CD4-positive, alpha-beta T cell (primary cell): ENCODE data around the gene GPR158. TPM values are rescaled to one million over a fixed set of nuclear protein-coding genes. Genes with fewer than 3 reads are reported as not detected.
A peak's percentile ranks its signal among the peaks of the same experiment; 100 is the strongest.

ENCODE experiments used
- ATAC-seq: fragments of 200-7000 bp; cut with Tn5 transposase; one replicate; pipeline ENCODE4 v1.10.0; 2022; ENCODE audit warnings: mild to moderate bottlenecking; ENCODE audit not compliant: poor library complexity
- CTCF ChIA-PET: fragments of 350-600 bp; sonication (Branson Sonifier 250); formaldehyde crosslinking; loops from one replicate; lab custom pipeline; 2021; ENCODE audit warnings: antibody characterized with exemption, inconsistent platforms; lab: Charles Lee
- POLR2A ChIA-PET: fragments of 350-600 bp; sonication (Branson Sonifier 250); formaldehyde crosslinking; loops from one replicate; lab custom pipeline; 2021; ENCODE audit warnings: antibody characterized with exemption, inconsistent platforms; lab: Charles Lee
- DNase-seq, 14 experiments: peaks; one replicate each; pipeline ENCODE4 v3.0.0-alpha.2; 2013 to 2020; ENCODE audit warnings: mixed read lengths in 2 of 14
- H3K27ac ChIP-seq, 2 donors: one replicate each; pipeline versions ENCODE4 v1.5.1 to v1.7.0; 2013; ENCODE audit warnings: low read length in 2 of 2, low read depth in 1 of 2, mild to moderate bottlenecking in 1 of 2
- H3K27me3 ChIP-seq, 2 experiments: 1 replicate in 1 of 2; 2 replicates in 1 of 2; pipeline versions ENCODE4 v1.6.1 to v1.7.0; 2013; ENCODE audit warnings: low read length in 2 of 2, control low read depth in 1 of 2, mild to moderate bottlenecking in 1 of 2, moderate library complexity in 1 of 2; ENCODE audit not compliant: insufficient read depth in 2 of 2, control insufficient read depth in 1 of 2
- H3K36me3 ChIP-seq: one replicate; pipeline ENCODE4 v1.6.1; 2013; ENCODE audit warnings: low read length, control low read depth; ENCODE audit not compliant: insufficient read depth
- H3K4me1 ChIP-seq: one replicate; pipeline ENCODE4 v1.6.1; 2013; ENCODE audit warnings: low read length, control low read depth; ENCODE audit not compliant: insufficient read depth
- H3K4me3 ChIP-seq: one replicate; pipeline ENCODE4 v1.5.1; 2013; ENCODE audit warnings: mild to moderate bottlenecking, low read length, moderate library complexity
- H3K9me3 ChIP-seq, 2 experiments: 1 replicate in 1 of 2; 2 replicates in 1 of 2; pipeline versions ENCODE4 v1.6.1 to v1.7.0; 2013; ENCODE audit warnings: low read length in 2 of 2, mild to moderate bottlenecking in 2 of 2, control low read depth in 1 of 2, moderate library complexity in 1 of 2; ENCODE audit not compliant: control insufficient read depth in 1 of 2, insufficient read depth in 1 of 2
- H3K27ac Mint-ChIP-seq: one replicate; pipeline ENCODE4 v1.8.0; 2020; ENCODE audit warnings: mixed read lengths
- H3K27me3 Mint-ChIP-seq: one replicate; pipeline ENCODE4 v1.8.0; 2021; ENCODE audit warnings: mixed read lengths
- H3K36me3 Mint-ChIP-seq: one replicate; pipeline ENCODE4 v1.8.0; 2021; ENCODE audit warnings: low read depth, mixed read lengths
- H3K4me1 Mint-ChIP-seq: one replicate; pipeline ENCODE4 v1.8.0; 2021; ENCODE audit warnings: low read depth, mixed read lengths
- H3K4me3 Mint-ChIP-seq: one replicate; pipeline ENCODE4 v1.8.0; 2020; ENCODE audit warnings: mild to moderate bottlenecking, mixed read lengths
- H3K9me3 Mint-ChIP-seq: one replicate; pipeline ENCODE4 v1.8.0; 2020; ENCODE audit warnings: mixed read lengths
- intact Hi-C, 2 experiments: fragments of 100-400 bp; cut with DNase I in 1 of 2; cut with micrococcal nuclease in 1 of 2; formaldehyde crosslinking; loops; one replicate each; pipeline versions ENCODE4 v1.15.1 to v1.9.0; 2023 to 2025; cut with DNase I, micrococcal nuclease
- total RNA-seq, 174 experiments: library from RNA in 2 of 174; stranded (reverse) in 2 of 174; gene quantifications; one replicate each; pipeline ENCODE4 v1.2.3 and lab custom pipeline; 2021 to 2026
- TF ChIP-seq, protein P1 (sequence below): fragments of 200-600 bp; IDR thresholded peaks from one replicate; pipeline ENCODE4 v1.8.0; 2022; ENCODE audit warnings: antibody characterized with exemption, mild to moderate bottlenecking

Gene GPR158
- total RNA-seq, 2 experiments from 2014 or later: not detected

DNA sequence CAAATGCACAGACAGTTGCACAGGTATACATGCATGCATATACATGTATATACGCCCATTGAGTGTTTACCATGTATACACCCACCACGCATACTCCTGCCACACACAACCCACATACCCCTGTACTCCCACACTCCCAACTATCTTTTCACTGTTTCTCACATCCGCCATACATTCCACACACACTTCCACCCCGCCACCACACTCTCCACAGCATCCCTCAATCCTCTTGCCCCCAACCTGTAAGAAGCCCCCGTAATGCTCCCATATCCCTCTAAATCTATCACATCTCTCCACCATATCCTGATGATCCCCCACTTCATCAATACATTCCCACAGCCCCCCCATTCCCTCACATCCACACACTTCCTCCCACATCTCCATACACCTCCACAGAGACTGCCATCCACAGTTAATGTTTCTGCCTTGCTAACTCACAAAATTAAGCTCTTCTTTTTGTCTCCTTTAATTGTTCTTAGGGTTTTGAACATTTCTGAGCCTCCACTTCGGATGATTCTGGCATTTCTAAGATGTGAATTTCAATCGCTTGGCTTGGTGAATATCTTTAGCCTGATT is 47.4 kb downstream of the GPR158 start:
- TF ChIP-seq, protein P1, sequence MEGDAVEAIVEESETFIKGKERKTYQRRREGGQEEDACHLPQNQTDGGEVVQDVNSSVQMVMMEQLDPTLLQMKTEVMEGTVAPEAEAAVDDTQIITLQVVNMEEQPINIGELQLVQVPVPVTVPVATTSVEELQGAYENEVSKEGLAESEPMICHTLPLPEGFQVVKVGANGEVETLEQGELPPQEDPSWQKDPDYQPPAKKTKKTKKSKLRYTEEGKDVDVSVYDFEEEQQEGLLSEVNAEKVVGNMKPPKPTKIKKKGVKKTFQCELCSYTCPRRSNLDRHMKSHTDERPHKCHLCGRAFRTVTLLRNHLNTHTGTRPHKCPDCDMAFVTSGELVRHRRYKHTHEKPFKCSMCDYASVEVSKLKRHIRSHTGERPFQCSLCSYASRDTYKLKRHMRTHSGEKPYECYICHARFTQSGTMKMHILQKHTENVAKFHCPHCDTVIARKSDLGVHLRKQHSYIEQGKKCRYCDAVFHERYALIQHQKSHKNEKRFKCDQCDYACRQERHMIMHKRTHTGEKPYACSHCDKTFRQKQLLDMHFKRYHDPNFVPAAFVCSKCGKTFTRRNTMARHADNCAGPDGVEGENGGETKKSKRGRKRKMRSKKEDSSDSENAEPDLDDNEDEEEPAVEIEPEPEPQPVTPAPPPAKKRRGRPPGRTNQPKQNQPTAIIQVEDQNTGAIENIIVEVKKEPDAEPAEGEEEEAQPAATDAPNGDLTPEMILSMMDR: no peak
- no peak overlapping the region for H3K27ac ChIP-seq
- no peak overlapping the region for H3K4me3 ChIP-seq
- Mint-ChIP-seq H3K36me3 (no peaks in the 10 kb centered on the region), H3K27ac (no peak overlapping the region), H3K4me1 (no peaks in the 10 kb centered on the region), H3K9me3 (no peaks in the 10 kb centered on the region), H3K27me3 (peaks cover 4% of the 10 kb centered on the region), H3K4me3 (no peak overlapping the region)
- no peaks in the 10 kb centered on the region for H3K27me3 ChIP-seq
- POLR2A ChIA-PET: no interaction called here
- ATAC-seq (no peak), DNase-seq (no peak)
- H3K4me1 ChIP-seq: no peaks in the 10 kb centered on the region
- no peaks in the 10 kb centered on the region for H3K9me3 ChIP-seq
- no peaks in the 10 kb centered on the region for H3K36me3 ChIP-seq
- CTCF ChIA-PET: no interaction called here
- intact Hi-C loops: no loop called here

GRCh38 chr10:25226775-25227682 is 52.2 kb downstream of the GPR158 start:
- CTCF ChIA-PET: no interaction called here
- ATAC-seq: no peak
- TF ChIP-seq, protein P1: no peak
- Histone ChIP-seq H3K4me3 (no peak overlapping the region), H3K27me3 (no peaks in the 10 kb centered on the region), H3K9me3 (no peaks in the 10 kb centered on the region), H3K27ac (no peak overlapping the region), H3K36me3 (no peaks in the 10 kb centered on the region), H3K4me1 (no peaks in the 10 kb centered on the region)
- no peaks in the 10 kb centered on the region for H3K4me1 Mint-ChIP-seq
- H3K36me3 Mint-ChIP-seq: no peaks in the 10 kb centered on the region
- POLR2A ChIA-PET: no interaction called here
- H3K9me3 Mint-ChIP-seq: no peaks in the 10 kb centered on the region
- no peak overlapping the region for H3K4me3 Mint-ChIP-seq
- peak in 3 of 14 experiments; percentile 4 to 11 (median 11) for DNase-seq
- no peaks in the 10 kb centered on the region for H3K27me3 Mint-ChIP-seq
- no peak overlapping the region for H3K27ac Mint-ChIP-seq
- intact Hi-C loops: loop anchor here (2.0 to 5.0 kb wide), 2 partner anchors 584 to 585 kb away; no protein-coding TSS in a partner anchor

- no peaks in the 10 kb centered on the region for H3K9me3 Mint-ChIP-seq
- no peak overlapping the region for H3K27ac Mint-ChIP-seq
- H3K27me3 Mint-ChIP-seq: no peaks in the 10 kb centered on the region
- ChIA-PET POLR2A (no interaction called here), CTCF (no interaction called here)
- intact Hi-C loops: no loop called here
- H3K4me1 ChIP-seq: no peaks in the 10 kb centered on the region
- ATAC-seq (no peak), DNase-seq (no peak)
- no peak overlapping the region for H3K4me3 ChIP-seq
- H3K27ac ChIP-seq: no peak overlapping the region
- H3K4me1 Mint-ChIP-seq: no peaks in the 10 kb centered on the region
- no peaks in the 10 kb centered on the region for H3K9me3 ChIP-seq
- H3K27me3 ChIP-seq: no peaks in the 10 kb centered on the region
- no peak overlapping the region for H3K4me3 Mint-ChIP-seq
- no peaks in the 10 kb centered on the region for H3K36me3 Mint-ChIP-seq
- H3K36me3 ChIP-seq: no peaks in the 10 kb centered on the region
- TF ChIP-seq, protein P1: no peak
Measured at GRCh38 chr10:25231751-25232150, 57.0 kb downstream of the GPR158 start.
